ENCODE measurements around the gene PRICKLE4.
A peak's percentile ranks its signal among the peaks of the same experiment; 100 is the strongest.

PRICKLE4 gene

GRCh38 chr6:41780551-41781365, at the start of gene PRICKLE4:
Gene PRICKLE4, plus strand, starts transcription at chr6:41780782. Its CDS starts 2,692 bp downstream, at chr6:41783474.
- Histone ChIP-seq H3K27me3 (ENCODE audit: control insufficient read depth in 5 of 5, insufficient read depth in 4 of 5, low read length in 5 of 5) (no peaks in the 10 kb centered on the region), H3K36me3 (ENCODE audit: control insufficient read depth in 5 of 5, insufficient read depth in 5 of 5, low read length in 5 of 5) (peaks cover 3 to 17% (median 10%) of the 10 kb centered on the region in 5 donors), H3K4me1 (ENCODE audit: control insufficient read depth in 5 of 5, insufficient read depth in 5 of 5, low read length in 5 of 5) (peaks cover 11 to 47% (median 46%) of the 10 kb centered on the region in 5 donors), H3K9ac (ENCODE audit: low read length in 5 of 5) (peak within 1 kb of the TSS; percentile 38 to 85 (median 72)), H3K4me3 (ENCODE audit: low read depth in 1 of 5, low read length in 5 of 5) (peak within 1 kb of the TSS; percentile 72 to 81 (median 79)), H3K9me3 (ENCODE audit: control insufficient read depth in 5 of 5, low read length in 5 of 5) (no peaks in the 10 kb centered on the region), H3K27ac (ENCODE audit: low read depth, low read length) (peak within 1 kb of the TSS; percentile 84)

- no peak overlapping the region for H3K4me3 ChIP-seq (ENCODE audit: low read depth in 1 of 5, low read length in 5 of 5)
- no peak overlapping the region for H3K9ac ChIP-seq (ENCODE audit: low read length in 5 of 5)
- no peak overlapping the region for H3K27ac ChIP-seq (ENCODE audit: low read depth, low read length)
Measured at GRCh38 chr6:41731561-41732086, 49.0 kb upstream of the PRICKLE4 start.

GRCh38 chr6:41732149-41732548, 48.4 kb upstream of the PRICKLE4 start:
- H3K9me3 ChIP-seq (ENCODE audit: control insufficient read depth in 5 of 5, low read length in 5 of 5), result no peaks in the 10 kb centered on the region
- H3K9ac ChIP-seq (ENCODE audit: low read length in 5 of 5), result no peak overlapping the region
- H3K27me3 ChIP-seq (ENCODE audit: control insufficient read depth in 5 of 5, insufficient read depth in 4 of 5, low read length in 5 of 5), result no peaks in the 10 kb centered on the region
- H3K4me1 ChIP-seq (ENCODE audit: control insufficient read depth in 5 of 5, insufficient read depth in 5 of 5, low read length in 5 of 5), result peaks cover 6 to 63% (median 61%) of the 10 kb centered on the region in 5 donors
- no peak overlapping the region for H3K27ac ChIP-seq (ENCODE audit: low read depth, low read length)
- H3K4me3 ChIP-seq (ENCODE audit: low read depth in 1 of 5, low read length in 5 of 5), result no peak overlapping the region
- H3K36me3 ChIP-seq (ENCODE audit: control insufficient read depth in 5 of 5, insufficient read depth in 5 of 5, low read length in 5 of 5), result no peaks in the 10 kb centered on the region

More at GRCh38 chr6:41731561-41732086, 49.0 kb upstream of the PRICKLE4 start:
- Histone ChIP-seq H3K36me3 (ENCODE audit: control insufficient read depth in 5 of 5, insufficient read depth in 5 of 5, low read length in 5 of 5) (no peaks in the 10 kb centered on the region), H3K4me1 (ENCODE audit: control insufficient read depth in 5 of 5, insufficient read depth in 5 of 5, low read length in 5 of 5) (peaks cover 6 to 67% (median 61%) of the 10 kb centered on the region in 5 donors), H3K9me3 (ENCODE audit: control insufficient read depth in 5 of 5, low read length in 5 of 5) (no peaks in the 10 kb centered on the region), H3K27me3 (ENCODE audit: control insufficient read depth in 5 of 5, insufficient read depth in 4 of 5, low read length in 5 of 5) (no peaks in the 10 kb centered on the region)

- Histone ChIP-seq H3K27me3 (ENCODE audit: control insufficient read depth in 5 of 5, insufficient read depth in 4 of 5, low read length in 5 of 5) (no peaks in the 10 kb centered on the region), H3K4me1 (ENCODE audit: control insufficient read depth in 5 of 5, insufficient read depth in 5 of 5, low read length in 5 of 5) (peaks cover 6 to 61% (median 58%) of the 10 kb centered on the region in 5 donors), H3K27ac (ENCODE audit: low read depth, low read length) (peak overlapping the region; percentile 80), H3K9ac (ENCODE audit: low read length in 5 of 5) (peak overlapping the region in 3 of 5 donors; percentile 42 to 79 (median 75)), H3K36me3 (ENCODE audit: control insufficient read depth in 5 of 5, insufficient read depth in 5 of 5, low read length in 5 of 5) (no peaks in the 10 kb centered on the region), H3K4me3 (ENCODE audit: low read depth in 1 of 5, low read length in 5 of 5) (peak overlapping the region in 4 of 5 donors; percentile 77 to 80 (median 77)), H3K9me3 (ENCODE audit: control insufficient read depth in 5 of 5, low read length in 5 of 5) (no peaks in the 10 kb centered on the region)
Measured at GRCh38 chr6:41732591-41733359, 47.8 kb upstream of the PRICKLE4 start.

GRCh38 chr6:41733360-41733706, 47.2 kb upstream of the PRICKLE4 start:
- peak overlapping the region; percentile 70 to 80 (median 77) for H3K4me3 ChIP-seq (ENCODE audit: low read depth in 1 of 5, low read length in 5 of 5)
- no peaks in the 10 kb centered on the region for H3K9me3 ChIP-seq (ENCODE audit: control insufficient read depth in 5 of 5, low read length in 5 of 5)
- H3K27me3 ChIP-seq (ENCODE audit: control insufficient read depth in 5 of 5, insufficient read depth in 4 of 5, low read length in 5 of 5), result no peaks in the 10 kb centered on the region
- peak overlapping the region in 3 of 5 donors; percentile 42 to 79 (median 75) for H3K9ac ChIP-seq (ENCODE audit: low read length in 5 of 5)
- no peaks in the 10 kb centered on the region for H3K36me3 ChIP-seq (ENCODE audit: control insufficient read depth in 5 of 5, insufficient read depth in 5 of 5, low read length in 5 of 5)
- peaks cover 6 to 55% (median 52%) of the 10 kb centered on the region in 5 donors for H3K4me1 ChIP-seq (ENCODE audit: control insufficient read depth in 5 of 5, insufficient read depth in 5 of 5, low read length in 5 of 5)
- peak overlapping the region; percentile 80 for H3K27ac ChIP-seq (ENCODE audit: low read depth, low read length)

GRCh38 chr6:41733707-41734665, 46.6 kb upstream of the PRICKLE4 start:
- no peaks in the 10 kb centered on the region for H3K9me3 ChIP-seq (ENCODE audit: control insufficient read depth in 5 of 5, low read length in 5 of 5)
- peak overlapping the region; percentile 8 to 92 (median 79) for H3K9ac ChIP-seq (ENCODE audit: low read length in 5 of 5)
- H3K4me1 ChIP-seq (ENCODE audit: control insufficient read depth in 5 of 5, insufficient read depth in 5 of 5, low read length in 5 of 5), result peaks cover 6 to 50% (median 48%) of the 10 kb centered on the region in 5 donors
- H3K27me3 ChIP-seq (ENCODE audit: control insufficient read depth in 5 of 5, insufficient read depth in 4 of 5, low read length in 5 of 5), result no peaks in the 10 kb centered on the region
- H3K27ac ChIP-seq (ENCODE audit: low read depth, low read length), result peak overlapping the region; percentile 80
- no peaks in the 10 kb centered on the region for H3K36me3 ChIP-seq (ENCODE audit: control insufficient read depth in 5 of 5, insufficient read depth in 5 of 5, low read length in 5 of 5)
- peak overlapping the region; percentile 70 to 80 (median 77) for H3K4me3 ChIP-seq (ENCODE audit: low read depth in 1 of 5, low read length in 5 of 5)

GRCh38 chr6:41734666-41735426, 45.7 kb upstream of the PRICKLE4 start:
- peak overlapping the region; percentile 80 for H3K27ac ChIP-seq (ENCODE audit: low read depth, low read length)
- H3K4me3 ChIP-seq (ENCODE audit: low read depth in 1 of 5, low read length in 5 of 5), result peak overlapping the region; percentile 35 to 80 (median 77)
- peak overlapping the region in 4 of 5 donors; percentile 77 to 92 (median 84) for H3K9ac ChIP-seq (ENCODE audit: low read length in 5 of 5)
- no peaks in the 10 kb centered on the region for H3K36me3 ChIP-seq (ENCODE audit: control insufficient read depth in 5 of 5, insufficient read depth in 5 of 5, low read length in 5 of 5)
- no peaks in the 10 kb centered on the region for H3K9me3 ChIP-seq (ENCODE audit: control insufficient read depth in 5 of 5, low read length in 5 of 5)
- peaks cover 6 to 42% (median 41%) of the 10 kb centered on the region in 5 donors for H3K4me1 ChIP-seq (ENCODE audit: control insufficient read depth in 5 of 5, insufficient read depth in 5 of 5, low read length in 5 of 5)
- no peaks in the 10 kb centered on the region for H3K27me3 ChIP-seq (ENCODE audit: control insufficient read depth in 5 of 5, insufficient read depth in 4 of 5, low read length in 5 of 5)

- Histone ChIP-seq H3K9ac (ENCODE audit: low read length in 5 of 5) (peak within 1 kb of the TSS in 4 of 5 donors; percentile 77 to 92 (median 84)), H3K27me3 (ENCODE audit: control insufficient read depth in 5 of 5, insufficient read depth in 4 of 5, low read length in 5 of 5) (peaks cover 0 to 4% (median 0%) of the 10 kb centered on the region in 5 donors), H3K4me3 (ENCODE audit: low read depth in 1 of 5, low read length in 5 of 5) (peak within 1 kb of the TSS; percentile 48 to 80 (median 77)), H3K36me3 (ENCODE audit: control insufficient read depth in 5 of 5, insufficient read depth in 5 of 5, low read length in 5 of 5) (no peaks in the 10 kb centered on the region), H3K9me3 (ENCODE audit: control insufficient read depth in 5 of 5, low read length in 5 of 5) (no peaks in the 10 kb centered on the region), H3K27ac (ENCODE audit: low read depth, low read length) (peak within 1 kb of the TSS; percentile 80), H3K4me1 (ENCODE audit: control insufficient read depth in 5 of 5, insufficient read depth in 5 of 5, low read length in 5 of 5) (peaks cover 3 to 35% (median 34%) of the 10 kb centered on the region in 5 donors)
Measured at GRCh38 chr6:41735427-41736185, 45.0 kb upstream of the PRICKLE4 start, which contains the start of gene TFEB. Gene TFEB, minus strand, starts transcription at chr6:41735608. Its CDS starts 44,395 bp downstream, at chr6:41691213.

All from subcutaneous abdominal adipose tissue (tissue), 5 donors.